Measurements from ENCODE around the gene METTL23.

METTL23 gene

DNA sequence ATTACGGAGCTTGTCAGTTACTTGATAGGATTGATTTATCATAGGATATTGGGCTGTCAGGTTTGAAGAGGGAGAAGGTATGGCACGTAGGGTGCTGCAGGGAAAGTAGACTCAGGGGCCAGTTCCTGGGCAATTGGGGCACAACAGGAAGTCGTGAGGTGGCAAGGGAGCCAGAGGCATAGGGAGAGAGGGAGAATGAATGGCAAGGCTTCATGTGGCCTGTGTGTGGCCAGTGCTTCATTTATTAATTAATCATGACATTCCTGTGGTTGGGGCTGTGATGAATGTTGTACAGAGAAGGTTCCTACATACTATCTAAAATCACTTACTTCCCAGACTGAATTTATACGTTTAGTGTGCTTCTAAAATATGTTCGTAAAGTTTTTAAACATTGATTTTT, 30.6 kb downstream of the METTL23 start:
- DNase-seq (ENCODE audit: low read depth in 3 of 3): no peak

- DNase-seq (ENCODE audit: low read depth in 3 of 3): no peak
Measured at GRCh38 chr17:76758570-76758969, 31.9 kb downstream of the METTL23 start.

DNA sequence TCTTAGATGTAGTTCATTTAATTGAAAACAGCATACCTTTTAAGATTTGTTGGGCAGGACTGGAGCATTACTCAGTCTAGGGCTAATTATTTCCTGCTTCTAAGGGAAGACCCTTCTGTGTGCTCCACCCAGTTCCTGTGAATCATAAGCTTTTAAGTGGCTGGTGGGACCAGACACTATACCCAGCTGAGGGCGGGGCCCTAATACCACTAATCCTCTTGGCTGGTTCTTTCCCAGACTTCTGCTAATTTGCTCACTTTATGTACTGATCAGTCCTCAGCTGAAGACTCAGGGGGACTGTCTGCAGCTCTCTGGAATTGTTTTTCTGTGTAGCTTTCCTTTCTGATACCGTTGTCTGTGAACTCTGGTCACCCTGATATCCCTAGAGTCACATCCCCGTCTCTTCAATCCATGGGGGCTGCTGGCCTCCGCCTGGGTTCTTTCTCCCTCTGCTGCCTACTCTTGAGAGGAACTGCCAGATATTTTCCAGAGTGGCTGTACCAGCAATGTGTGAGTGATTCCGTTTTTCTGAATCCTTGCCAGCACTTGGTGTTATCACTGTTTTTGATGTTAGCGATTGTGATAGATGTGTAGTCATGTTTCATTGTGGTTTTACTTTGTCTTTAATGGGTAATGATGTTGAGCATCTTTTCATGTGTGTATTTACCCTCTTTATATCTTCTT, 46.3 kb downstream of the METTL23 start:
- DNase-seq (ENCODE audit: low read depth in 3 of 3): peak in 2 of 3 experiments; percentile 30 to 54

DNA sequence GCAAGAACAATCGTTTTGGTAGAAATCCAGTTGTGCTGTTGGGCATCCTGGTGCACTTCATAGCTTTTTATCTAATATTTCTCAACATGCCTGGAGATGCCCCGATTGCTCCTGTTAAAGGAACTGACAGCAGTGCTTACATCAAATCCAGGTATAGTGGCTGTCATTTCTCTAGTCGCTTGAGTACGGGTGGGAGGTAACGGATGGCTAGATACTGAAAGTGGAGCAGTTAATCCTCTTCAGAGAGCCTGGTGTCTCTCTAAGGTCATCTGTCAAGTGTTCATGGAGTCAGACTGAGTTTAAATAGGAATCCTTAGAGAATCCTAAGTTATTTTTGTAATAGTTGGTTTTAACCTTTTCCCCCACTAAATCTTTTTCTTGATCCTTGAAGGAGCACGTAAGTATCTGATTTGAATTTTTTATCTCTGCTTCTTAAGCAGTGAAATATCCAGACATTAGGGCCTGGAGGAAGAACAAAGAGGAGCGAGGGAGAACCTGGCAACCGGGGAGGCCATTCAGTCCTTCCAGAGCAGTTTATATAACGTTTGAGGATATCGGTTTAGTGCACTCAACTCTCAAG, 48.5 kb downstream of the METTL23 start:
- DNase-seq (ENCODE audit: low read depth in 3 of 3): no peak

GRCh38 chr17:76781056-76781982, 54.7 kb downstream of the METTL23 start:
- DNase-seq (ENCODE audit: low read depth in 3 of 3): no peak

DNA sequence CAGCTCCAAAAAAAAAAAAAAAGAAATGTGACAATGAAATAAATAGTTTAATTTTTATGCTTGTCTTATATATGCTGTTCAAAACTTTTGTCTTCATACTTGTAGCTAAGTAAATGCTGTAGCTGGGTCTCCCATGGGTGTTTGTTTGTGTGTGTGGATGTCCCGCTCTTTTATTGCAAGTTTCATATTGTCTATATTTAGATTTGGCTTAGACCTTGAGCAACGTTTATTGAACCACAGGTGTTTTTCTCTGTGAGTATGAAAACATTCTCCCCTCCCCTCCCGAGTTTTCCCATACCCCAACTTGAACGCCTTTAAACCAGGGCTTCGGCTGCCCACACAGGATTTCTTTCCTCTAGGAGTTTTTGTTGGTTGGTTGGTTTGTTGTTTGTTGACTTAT, 56.5 kb downstream of the METTL23 start:
- DNase-seq (ENCODE audit: low read depth in 3 of 3): no peak
